Vagina (tissue), 2 donors: ENCODE results near the gene FSTL5. TPM values are rescaled to one million over a fixed set of nuclear protein-coding genes. Genes with fewer than 3 reads are reported as not detected.

Experiments used
- DNase-seq, 2 donors: peaks; one replicate each; pipeline ENCODE4 v3.0.0-alpha.2; 2017; ENCODE audit errors: extremely low spot score in 2 of 2
- H3K27ac ChIP-seq: fragments of 200-600 bp; sonication (generic); one replicate; pipeline ENCODE4 v1.5.1; 2019
- H3K27me3 ChIP-seq: fragments of 200-600 bp; sonication (generic); one replicate; pipeline ENCODE4 v1.5.1; 2019
- H3K36me3 ChIP-seq, 2 donors: fragments of 200-600 bp; sonication (generic); one replicate each; pipeline ENCODE4 v1.5.1; 2017 to 2019
- H3K4me1 ChIP-seq: fragments of 200-600 bp; sonication (generic); one replicate; pipeline ENCODE4 v1.5.1; 2019
- H3K4me3 ChIP-seq, 2 donors: fragments of 200-600 bp; sonication (generic); 1 replicate in 1 of 2; 2 replicates in 1 of 2; pipeline ENCODE4 v1.5.1; 2016 to 2019
- H3K9me3 ChIP-seq: fragments of 200-600 bp; sonication (generic); one replicate; pipeline ENCODE4 v1.5.1; 2019
- CTCF ChIP-seq, 3 experiments: fragments of 450-650 bp in 2 of 3; fragments of 200-600 bp in 1 of 3; sonication (generic) in 1 of 3; IDR thresholded peaks; one replicate each; pipeline ENCODE4 v1.5.1; 2017 to 2019; ENCODE audit warnings: antibody characterized with exemption in 3 of 3, mild to moderate bottlenecking in 2 of 3, moderate library complexity in 2 of 3
- POLR2A ChIP-seq, 2 donors: fragments of 450-650 bp; IDR thresholded peaks; one replicate each; pipeline ENCODE4 v1.6.1; 2017; ENCODE audit warnings: antibody characterized with exemption in 2 of 2, mild to moderate bottlenecking in 2 of 2, moderate library complexity in 2 of 2
- POLR2AphosphoS5 ChIP-seq, 2 donors: sonication (generic); formaldehyde crosslinking; IDR thresholded peaks; one replicate each; pipeline ENCODE4 v1.9.0; 2017; ENCODE audit warnings: antibody characterized with exemption in 2 of 2, mild to moderate bottlenecking in 2 of 2, low read depth in 1 of 2; ENCODE audit not compliant: insufficient read depth in 1 of 2
- intact Hi-C: fragments of 100-400 bp; cut with DNase I; formaldehyde crosslinking; loops from one replicate; pipeline ENCODE4 v1.15.1; 2023
- total RNA-seq: library from RNA; depleted of rRNA; stranded (reverse); fragments of >200 nt; gene quantifications from one replicate; pipeline ENCODE4 v1.2.3, GENCODE V29; 2016

Gene FSTL5
- total RNA-seq, 1 donor from 2014 or later: 0.74 TPM

DNA sequence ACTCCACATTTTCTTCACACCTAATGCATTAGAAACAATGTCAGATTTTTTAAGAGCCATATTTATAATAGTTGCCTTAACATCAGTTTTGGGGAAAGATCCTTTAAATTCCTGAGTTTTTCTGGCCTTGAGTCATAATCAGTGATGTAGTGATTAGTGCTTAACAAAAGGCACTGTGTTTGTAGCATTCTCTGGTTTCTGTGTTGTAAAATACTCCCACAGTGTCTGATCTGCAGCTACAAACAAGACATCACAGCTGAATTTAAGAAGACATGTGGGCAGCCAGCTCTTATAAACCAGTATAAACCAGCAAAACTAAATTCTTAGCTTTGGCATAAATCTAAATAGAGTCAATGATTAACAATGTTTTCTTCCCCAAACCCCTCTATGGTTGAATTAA is 233.8 kb downstream of the FSTL5 start:
- TF ChIP-seq POLR2AphosphoS5 (IDR thresholded peaks at IDR 0.05; ENCODE audit: insufficient read depth in 1 of 2, low read depth in 1 of 2) (no peak), POLR2A (IDR thresholded peaks at IDR 0.05) (no peak), CTCF (IDR thresholded peaks at IDR 0.05) (no peak)
- H3K4me1 ChIP-seq: no peaks in the 10 kb centered on the region
- H3K27ac ChIP-seq: no peak overlapping the region
- no peaks in the 10 kb centered on the region for H3K27me3 ChIP-seq
- intact Hi-C loops: no loop called here
- H3K9me3 ChIP-seq: no peaks in the 10 kb centered on the region
- no peak overlapping the region for H3K4me3 ChIP-seq
- no peaks in the 10 kb centered on the region for H3K36me3 ChIP-seq
- no peak for DNase-seq

GRCh38 chr4:161926033-161926828 is 237.6 kb downstream of the FSTL5 start:
- Histone ChIP-seq H3K36me3 (no peaks in the 10 kb centered on the region), H3K9me3 (no peaks in the 10 kb centered on the region), H3K27ac (no peak overlapping the region), H3K4me3 (no peak overlapping the region), H3K27me3 (no peaks in the 10 kb centered on the region), H3K4me1 (no peaks in the 10 kb centered on the region)
- intact Hi-C loops: no loop called here
- DNase-seq: no peak
- TF ChIP-seq CTCF (IDR thresholded peaks at IDR 0.05): no peak
- no peak for TF ChIP-seq POLR2AphosphoS5 (IDR thresholded peaks at IDR 0.05; ENCODE audit: insufficient read depth in 1 of 2, low read depth in 1 of 2)
- no peak for TF ChIP-seq POLR2A (IDR thresholded peaks at IDR 0.05)

- no peaks in the 10 kb centered on the region for H3K36me3 ChIP-seq
- no peaks in the 10 kb centered on the region for H3K4me1 ChIP-seq
- no peak for DNase-seq
- no peak overlapping the region for H3K4me3 ChIP-seq
- H3K27me3 ChIP-seq: no peaks in the 10 kb centered on the region
- H3K9me3 ChIP-seq: no peaks in the 10 kb centered on the region
- no peak overlapping the region for H3K27ac ChIP-seq
- intact Hi-C loops: no loop called here
- no peak for TF ChIP-seq POLR2A (IDR thresholded peaks at IDR 0.05)
- TF ChIP-seq POLR2AphosphoS5 (IDR thresholded peaks at IDR 0.05; ENCODE audit: insufficient read depth in 1 of 2, low read depth in 1 of 2): no peak
- TF ChIP-seq CTCF (IDR thresholded peaks at IDR 0.05): no peak
These were observed 243.3 kb downstream of the FSTL5 start for GRCh38 chr4:161920304-161921052.

DNA sequence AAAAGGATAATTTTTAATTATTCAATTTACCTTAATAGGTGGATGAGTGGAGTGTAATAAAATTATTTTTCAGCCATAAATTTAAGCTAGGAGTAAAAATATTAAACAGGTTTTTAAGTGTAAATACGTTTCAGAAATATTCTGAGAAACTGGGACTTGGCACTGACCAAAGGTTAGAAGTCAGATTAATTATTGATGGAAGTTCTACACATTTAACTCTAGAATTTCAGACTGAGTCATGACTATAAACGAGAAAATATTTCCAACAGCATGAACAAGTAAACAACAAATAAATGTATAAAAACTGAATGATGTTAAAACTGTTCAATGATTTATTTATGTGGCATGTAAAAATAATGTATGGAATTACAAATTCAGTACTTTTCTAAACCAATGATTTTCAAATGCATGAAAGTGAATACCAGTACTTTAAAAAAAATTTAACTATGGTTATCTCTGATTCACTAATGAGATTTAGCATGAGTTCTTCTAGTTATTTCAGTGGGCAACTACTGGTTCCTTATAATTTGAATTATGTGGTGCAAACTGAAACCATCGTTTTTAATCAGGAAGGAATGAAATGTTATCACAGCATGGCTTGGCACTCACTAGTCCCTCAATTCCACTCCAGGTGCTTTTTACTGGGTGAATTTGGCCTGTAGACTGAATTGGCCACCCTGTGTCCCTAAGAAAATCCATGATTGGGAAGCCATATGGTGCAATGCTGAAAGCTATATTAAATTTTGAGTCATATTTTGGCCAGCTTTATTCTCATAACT is 244.2 kb downstream of the FSTL5 start:
- TF ChIP-seq POLR2AphosphoS5 (IDR thresholded peaks at IDR 0.05; ENCODE audit: insufficient read depth in 1 of 2, low read depth in 1 of 2): no peak
- TF ChIP-seq POLR2A (IDR thresholded peaks at IDR 0.05): no peak
- no peak for TF ChIP-seq CTCF (IDR thresholded peaks at IDR 0.05)
- Histone ChIP-seq H3K27me3 (no peaks in the 10 kb centered on the region), H3K4me3 (no peak overlapping the region), H3K27ac (no peak overlapping the region), H3K36me3 (no peaks in the 10 kb centered on the region), H3K4me1 (no peaks in the 10 kb centered on the region), H3K9me3 (no peaks in the 10 kb centered on the region)
- DNase-seq: no peak
- intact Hi-C loops: no loop called here
